Fibroblast of the aortic adventitia (primary cell): ENCODE data around the gene SH3RF2. TPM values are rescaled to one million over a fixed set of nuclear protein-coding genes. Genes with fewer than 3 reads are reported as not detected.

Experiments used
- DNase-seq: peaks from one replicate; pipeline ENCODE4 v3.0.0-alpha.2; 2010; ENCODE audit warnings: low read depth
- H3K4me3 ChIP-seq: 2 replicates; pipeline ENCODE4 v1.5.1; 2011; ENCODE audit warnings: low read depth, mild to moderate bottlenecking, control low read depth, low read length, moderate library complexity
- CTCF ChIP-seq: IDR thresholded peaks from 2 replicates; pipeline ENCODE4 v1.5.1; 2011; ENCODE audit warnings: mild to moderate bottlenecking, low read length, control low read depth, inconsistent platforms; ENCODE audit not compliant: insufficient read depth
- total RNA-seq: library from RNA; depleted of rRNA; stranded (reverse); fragments of >200 nt; gene quantifications from 2 replicates; pipeline ENCODE4 v1.2.3, GENCODE V29; 2012; ENCODE audit warnings: low replicate concordance

The SH3RF2 gene
- total RNA-seq, 1 donor: 6.7 TPM

GRCh38 chr5:145941448-145942130 lies 5.2 kb downstream of the SH3RF2 start:
- TF ChIP-seq CTCF: no peak
- peak; percentile 7 for DNase-seq

DNA sequence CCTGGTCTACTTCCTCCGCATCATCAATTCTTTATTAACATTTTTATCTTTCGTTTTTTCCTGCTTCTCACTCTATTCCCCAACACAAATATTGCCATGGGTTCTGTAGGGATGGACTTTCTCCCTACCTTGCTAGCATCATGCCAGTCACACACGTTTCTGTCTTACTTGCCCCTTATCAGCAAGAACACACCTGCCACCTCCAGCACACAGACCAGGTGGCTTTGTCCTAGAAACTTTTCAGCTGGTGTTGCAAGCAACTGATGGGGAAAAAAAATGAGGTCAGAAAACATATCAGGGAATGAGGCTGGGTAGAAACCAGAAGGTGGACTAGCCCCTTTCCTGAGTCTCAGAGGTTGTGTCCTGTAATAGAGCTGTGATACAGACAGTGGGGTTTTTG lies 5.8 kb downstream of the SH3RF2 start:
- no peak for TF ChIP-seq CTCF
- no peak for DNase-seq
- H3K4me3 ChIP-seq: no peak overlapping the region

More at GRCh38 chr5:145941448-145942130, 5.2 kb downstream of the SH3RF2 start:
- no peak overlapping the region for H3K4me3 ChIP-seq

GRCh38 chr5:145942749-145943148 lies 6.4 kb downstream of the SH3RF2 start:
- DNase-seq: no peak
- H3K4me3 ChIP-seq: no peak overlapping the region
- no peak for TF ChIP-seq CTCF

GRCh38 chr5:145943674-145944121 lies 7.3 kb downstream of the SH3RF2 start:
- no peak overlapping the region for H3K4me3 ChIP-seq
- DNase-seq: peak; percentile 64
- TF ChIP-seq CTCF: no peak

DNA sequence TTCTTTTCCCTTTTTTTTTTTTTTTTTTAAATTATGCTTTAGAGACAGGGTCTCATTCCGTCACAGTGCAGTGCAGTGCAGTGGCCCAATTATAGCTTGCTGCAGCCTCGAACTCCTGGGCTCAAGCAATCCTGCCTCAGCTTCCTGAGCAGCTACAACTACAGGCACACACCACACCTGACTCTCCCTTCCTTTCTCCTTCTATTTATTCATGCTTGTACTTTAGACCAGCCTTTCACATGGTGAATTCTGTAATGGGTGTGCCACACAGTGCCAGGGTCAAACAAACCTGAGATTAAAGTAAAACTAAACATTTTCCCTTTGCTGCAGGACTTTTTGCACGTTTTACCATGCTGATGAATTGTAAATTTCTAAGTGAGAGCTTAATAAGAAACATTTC lies 8.0 kb downstream of the SH3RF2 start:
- DNase-seq: no peak
- TF ChIP-seq CTCF: no peak
- H3K4me3 ChIP-seq: no peak overlapping the region

DNA sequence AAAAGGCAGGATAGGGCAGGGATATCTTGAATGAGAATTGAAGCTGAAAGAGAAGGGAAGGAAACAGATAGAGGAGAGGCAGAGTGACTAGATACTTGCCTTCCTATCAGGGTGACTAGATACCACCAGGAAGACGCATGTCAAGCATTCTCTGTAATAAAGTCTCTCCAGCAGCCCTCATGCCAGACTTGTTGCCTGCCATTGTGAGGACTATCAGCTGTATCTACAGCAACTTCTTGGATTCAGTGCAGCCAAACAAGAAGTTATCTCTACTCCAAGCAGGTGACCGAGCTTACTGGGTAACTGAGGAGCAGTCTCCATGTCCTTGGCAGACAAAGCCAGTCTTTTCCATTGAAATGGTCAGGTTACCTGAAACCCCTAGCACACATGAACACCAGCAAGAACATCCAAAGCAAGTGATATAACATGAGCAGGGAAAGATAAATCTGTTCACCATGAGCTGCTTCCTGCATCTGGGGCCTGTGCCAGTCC lies 9.3 kb downstream of the SH3RF2 start:
- no peak for TF ChIP-seq CTCF
- no peak overlapping the region for H3K4me3 ChIP-seq

More for the DNA sequence above, 9.3 kb downstream of the SH3RF2 start:
- DNase-seq: no peak
